ENCODE results near the gene AK1.

GRCh38 chr9:127853312-127854183, 23.9 kb downstream of the AK1 start:
- TF ChIP-seq POLR2A (IDR thresholded peaks at IDR 0.05; ENCODE audit: low read length) (peak; percentile 31), GATA1 (IDR thresholded peaks at IDR 0.05; ENCODE audit: low read depth, low read length) (no peak)

Measured in erythroblast (primary cell).